Measurements from ENCODE around the gene SLC9C2.

DNA sequence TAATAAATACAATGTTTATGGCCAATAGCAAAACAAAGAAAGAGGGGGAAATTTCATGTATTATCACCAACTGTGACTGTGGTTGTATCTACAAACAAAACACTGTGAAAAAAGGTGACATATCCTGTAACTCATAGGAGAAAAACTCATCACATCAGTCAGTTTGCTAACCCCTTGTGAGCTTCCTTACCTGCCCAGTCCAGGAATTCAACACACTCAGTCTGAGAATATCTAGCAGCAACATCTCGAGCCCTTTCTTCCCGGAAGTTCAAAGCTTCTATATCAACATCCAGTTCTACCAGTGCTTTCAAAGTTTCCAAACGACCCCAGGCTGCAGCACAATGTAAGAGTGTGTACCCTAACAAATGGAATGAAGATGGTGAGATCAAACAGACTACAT lies 43.8 kb upstream of the SLC9C2 start:
- TF ChIP-seq EP300 (IDR thresholded peaks at IDR 0.05) (no peak), POLR2A (IDR thresholded peaks at IDR 0.05) (no peak)
- TF ChIP-seq, protein P1, sequence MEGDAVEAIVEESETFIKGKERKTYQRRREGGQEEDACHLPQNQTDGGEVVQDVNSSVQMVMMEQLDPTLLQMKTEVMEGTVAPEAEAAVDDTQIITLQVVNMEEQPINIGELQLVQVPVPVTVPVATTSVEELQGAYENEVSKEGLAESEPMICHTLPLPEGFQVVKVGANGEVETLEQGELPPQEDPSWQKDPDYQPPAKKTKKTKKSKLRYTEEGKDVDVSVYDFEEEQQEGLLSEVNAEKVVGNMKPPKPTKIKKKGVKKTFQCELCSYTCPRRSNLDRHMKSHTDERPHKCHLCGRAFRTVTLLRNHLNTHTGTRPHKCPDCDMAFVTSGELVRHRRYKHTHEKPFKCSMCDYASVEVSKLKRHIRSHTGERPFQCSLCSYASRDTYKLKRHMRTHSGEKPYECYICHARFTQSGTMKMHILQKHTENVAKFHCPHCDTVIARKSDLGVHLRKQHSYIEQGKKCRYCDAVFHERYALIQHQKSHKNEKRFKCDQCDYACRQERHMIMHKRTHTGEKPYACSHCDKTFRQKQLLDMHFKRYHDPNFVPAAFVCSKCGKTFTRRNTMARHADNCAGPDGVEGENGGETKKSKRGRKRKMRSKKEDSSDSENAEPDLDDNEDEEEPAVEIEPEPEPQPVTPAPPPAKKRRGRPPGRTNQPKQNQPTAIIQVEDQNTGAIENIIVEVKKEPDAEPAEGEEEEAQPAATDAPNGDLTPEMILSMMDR (IDR thresholded peaks at IDR 0.05): no peak
